T47D (cell line): ENCODE data around the gene CRTC3.
A peak's percentile ranks its signal among the peaks of the same experiment; 100 is the strongest.

ENCODE experiments used
- DNase-seq, 2 experiments: peaks; one replicate each; pipeline versions ENCODE4 v3.0.0 to v3.0.0-alpha.2; 2011 to 2012; ENCODE audit warnings: low read depth in 1 of 2, low spot score in 1 of 2
- JUND ChIP-seq: IDR thresholded peaks from 2 replicates; pipeline ENCODE4 v1.6.1; 2012; ENCODE audit warnings: low read depth
- in situ Hi-C: cut with HindIII; loops from 2 replicates; pipeline ENCODE4 v1.10.0; 2016; ENCODE audit warnings: low sequenced_read_pairs, low pct_unique_long_range_greater_than_20kb

Gene CRTC3

GRCh38 chr15:90579213-90579612 is 49.5 kb downstream of the CRTC3 start:
- DNase-seq, result no peak
- no peak for TF ChIP-seq JUND
- in situ Hi-C loops, result no loop called here

DNA sequence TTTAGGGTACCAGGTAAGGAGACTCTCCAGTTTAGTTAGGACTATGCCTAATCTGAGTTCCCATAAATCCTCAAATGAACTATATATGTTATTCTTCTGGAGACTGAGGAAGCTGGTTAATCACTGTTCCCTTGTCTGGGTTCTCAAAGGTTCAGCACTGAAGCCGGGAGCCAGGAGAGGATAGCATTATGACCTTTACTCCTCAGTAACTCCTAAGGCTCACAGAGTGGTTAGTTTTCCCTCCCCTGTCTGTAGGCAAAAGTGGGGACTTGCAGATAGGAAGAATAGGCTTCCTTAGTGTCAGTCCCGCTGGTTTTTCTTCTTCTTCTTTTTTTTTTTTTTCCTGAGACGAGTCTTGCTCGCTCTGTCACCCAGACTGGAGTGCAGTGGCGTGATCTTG is 50.4 kb downstream of the CRTC3 start:
- no peak for TF ChIP-seq JUND
- in situ Hi-C loops, result no loop called here
- no peak for DNase-seq

- in situ Hi-C loops, result no loop called here
- DNase-seq, result peak in 1 of 2 experiments; percentile 56
- TF ChIP-seq JUND, result no peak
Measured at GRCh38 chr15:90580541-90580940, 50.8 kb downstream of the CRTC3 start.

GRCh38 chr15:90580946-90581345 is 51.2 kb downstream of the CRTC3 start:
- in situ Hi-C loops, result no loop called here
- no peak for TF ChIP-seq JUND
- DNase-seq, result no peak

DNA sequence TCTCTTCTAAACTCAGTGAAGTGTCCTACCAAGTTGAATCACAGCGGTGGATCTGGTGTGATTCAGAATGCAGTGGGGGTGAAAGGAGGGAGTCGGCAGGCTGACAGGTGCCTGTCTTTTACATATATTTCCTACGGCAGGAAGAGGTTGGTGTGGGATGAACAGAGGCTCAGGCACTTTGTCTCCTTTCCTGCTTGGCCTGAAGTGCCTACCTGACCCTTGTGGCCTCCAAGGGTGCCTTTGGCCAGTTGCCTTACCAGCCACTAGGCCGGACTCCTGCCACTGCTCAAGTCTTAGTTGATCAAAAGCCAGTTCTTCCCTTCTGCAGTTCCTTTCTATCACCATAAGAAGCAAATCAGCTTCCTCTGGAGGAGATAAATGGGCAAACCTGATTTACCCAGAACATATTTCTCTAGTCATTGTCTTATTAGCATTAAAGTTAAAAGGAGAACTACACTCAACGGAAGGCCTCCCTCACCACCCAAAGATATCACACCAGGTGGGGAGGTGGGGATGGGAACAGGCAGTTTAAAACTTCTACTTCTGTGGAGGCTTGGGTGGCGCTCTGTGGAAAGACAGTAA is 52.1 kb downstream of the CRTC3 start:
- no peak for DNase-seq
- TF ChIP-seq JUND, result no peak
- in situ Hi-C loops, result no loop called here

DNA sequence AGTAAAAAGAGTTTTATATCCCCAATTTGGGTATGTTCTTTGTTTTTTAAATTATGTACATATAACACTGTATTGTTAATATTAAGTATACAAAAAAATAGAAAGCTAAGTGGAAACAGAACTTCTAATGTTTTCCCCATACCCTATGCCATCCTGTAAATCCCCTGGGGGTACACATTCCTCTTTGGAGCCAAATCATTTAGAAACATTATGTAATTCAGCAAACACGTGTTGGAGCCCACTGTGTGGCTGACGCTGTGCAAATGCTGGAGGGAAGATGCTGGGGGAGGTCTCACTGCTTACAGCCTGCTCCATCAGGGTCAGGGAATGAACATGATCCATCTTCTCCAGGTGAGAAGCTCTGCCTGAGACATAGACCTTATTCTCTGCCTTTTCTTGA is 52.8 kb downstream of the CRTC3 start:
- no peak for DNase-seq
- TF ChIP-seq JUND, result no peak

GRCh38 chr15:90583471-90584252 is 53.9 kb downstream of the CRTC3 start:
- no peak for TF ChIP-seq JUND
- DNase-seq, result no peak
- in situ Hi-C loops, result no loop called here

More for the DNA sequence above, 52.8 kb downstream of the CRTC3 start:
- in situ Hi-C loops, result no loop called here

GRCh38 chr15:90584841-90585240 is 55.1 kb downstream of the CRTC3 start:
- no peak for TF ChIP-seq JUND
- in situ Hi-C loops, result no loop called here
- no peak for DNase-seq

DNA sequence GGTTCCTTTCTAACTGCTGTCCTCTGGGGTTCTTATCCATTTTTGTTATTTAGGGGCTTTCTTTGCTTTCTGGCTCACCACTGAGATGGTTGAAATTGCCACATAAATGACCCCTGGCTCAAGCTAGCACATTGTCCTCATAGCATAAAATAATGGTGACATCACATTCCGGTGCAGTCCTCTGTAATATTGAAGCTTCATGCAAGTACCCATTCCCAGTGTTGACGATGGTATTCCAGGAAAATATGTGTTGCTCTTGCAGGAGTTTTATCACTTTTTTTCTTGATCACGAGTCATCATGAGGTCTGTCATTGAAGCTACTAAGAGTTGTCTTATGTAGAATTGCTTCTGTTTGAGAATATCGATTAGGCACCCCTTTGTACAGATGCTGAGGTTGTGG is 56.1 kb downstream of the CRTC3 start:
- TF ChIP-seq JUND, result no peak
- DNase-seq, result no peak
- in situ Hi-C loops, result no loop called here

DNA sequence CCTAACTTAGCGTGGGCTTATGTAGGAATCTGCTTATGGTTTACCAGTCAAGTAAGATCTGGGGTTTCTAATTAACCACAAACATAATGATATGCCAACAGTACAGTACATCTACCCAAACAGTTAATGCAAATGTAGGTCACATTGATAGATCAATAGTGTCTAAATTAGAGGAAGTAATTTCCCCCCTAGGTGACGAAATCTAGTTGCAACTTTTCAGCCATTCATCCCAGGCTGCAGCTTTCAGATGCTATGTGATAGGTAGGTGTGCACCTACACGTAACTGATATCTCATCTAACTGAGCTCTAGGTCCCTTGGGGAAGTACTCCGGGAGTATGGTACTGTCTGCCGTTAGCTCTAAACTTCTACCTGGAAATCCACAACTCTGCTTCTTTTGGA is 57.2 kb downstream of the CRTC3 start:
- no peak for TF ChIP-seq JUND
- in situ Hi-C loops, result no loop called here
- DNase-seq, result no peak

DNA sequence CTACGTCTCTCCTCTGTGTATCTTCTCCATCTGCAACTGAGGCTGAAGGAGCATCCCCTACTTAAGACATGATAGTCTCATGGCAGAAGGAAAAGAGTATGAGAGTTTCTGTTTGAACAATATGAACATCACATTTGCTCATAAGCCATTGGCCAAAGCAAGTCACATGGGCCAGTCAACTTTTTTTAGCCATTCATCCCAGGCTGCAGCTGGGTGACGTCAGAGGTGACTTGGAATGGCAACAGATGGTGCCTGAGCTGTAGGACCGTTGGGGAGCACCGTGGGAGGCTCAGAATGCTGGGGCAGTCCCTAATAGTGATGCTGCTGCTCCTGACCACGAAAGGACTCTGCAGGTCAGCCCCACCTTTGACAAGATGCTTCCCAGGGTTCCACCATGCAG is 58.7 kb downstream of the CRTC3 start:
- no peak for TF ChIP-seq JUND
- in situ Hi-C loops, result no loop called here
- DNase-seq, result no peak

DNA sequence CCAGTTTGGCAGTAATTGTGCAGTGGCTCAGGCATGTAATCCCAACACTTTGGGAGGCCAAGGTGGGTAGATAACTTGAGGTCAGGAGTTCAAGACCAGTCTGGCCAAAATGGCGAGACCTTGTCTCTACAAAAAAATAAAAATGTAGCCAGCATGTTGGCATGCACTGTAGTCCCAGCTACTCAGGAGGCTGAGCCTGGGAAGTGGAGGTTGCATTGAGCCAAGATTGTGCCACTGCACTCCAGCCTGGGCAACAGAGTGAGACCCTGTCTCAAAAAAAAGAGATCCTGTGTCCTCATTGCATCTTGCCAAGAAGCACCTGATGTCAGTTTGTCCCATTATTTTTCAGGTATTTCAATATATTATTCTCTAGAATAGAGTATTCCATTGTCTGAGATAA is 61.8 kb downstream of the CRTC3 start:
- no peak for TF ChIP-seq JUND
- DNase-seq, result no peak
- in situ Hi-C loops, result no loop called here

GRCh38 chr15:90592131-90592881 is 62.6 kb downstream of the CRTC3 start:
- DNase-seq, result peak in 1 of 2 experiments; percentile 16
- in situ Hi-C loops, result no loop called here
- TF ChIP-seq JUND, result no peak
